Measurements from ENCODE around the gene NKX6-1.

The NKX6-1 gene

GRCh38 chr4:84498935-84499623 lies at the start of gene NKX6-1:
Gene NKX6-1 (minus strand): TSS chr4:84499292. CDS start chr4:84498228, 1,064 bp downstream.
- peak within 1 kb of the TSS; percentile 47 for H3K4me3 ChIP-seq (ENCODE audit: low read depth, low read length)
- TF ChIP-seq CTCF (IDR thresholded peaks at IDR 0.05; ENCODE audit: control insufficient read depth, extremely low read depth, insufficient read depth), result no peak
- DNase-seq (ENCODE audit: low read depth), result peak; percentile 17

GRCh38 chr4:84547211-84547610 lies 48.1 kb upstream of the NKX6-1 start:
- no peak for TF ChIP-seq CTCF (IDR thresholded peaks at IDR 0.05; ENCODE audit: control insufficient read depth, extremely low read depth, insufficient read depth)
- no peak for DNase-seq (ENCODE audit: low read depth)

GRCh38 chr4:84545093-84545492 lies 46.0 kb upstream of the NKX6-1 start:
- H3K4me3 ChIP-seq (ENCODE audit: low read depth, low read length), result no peak overlapping the region
- DNase-seq (ENCODE audit: low read depth), result no peak
- TF ChIP-seq CTCF (IDR thresholded peaks at IDR 0.05; ENCODE audit: control insufficient read depth, extremely low read depth, insufficient read depth), result no peak

More at GRCh38 chr4:84547211-84547610, 48.1 kb upstream of the NKX6-1 start:
- H3K4me3 ChIP-seq (ENCODE audit: low read depth, low read length), result no peak overlapping the region

GRCh38 chr4:84535901-84536300 lies 36.8 kb upstream of the NKX6-1 start:
- TF ChIP-seq CTCF (IDR thresholded peaks at IDR 0.05; ENCODE audit: control insufficient read depth, extremely low read depth, insufficient read depth), result no peak
- no peak overlapping the region for H3K4me3 ChIP-seq (ENCODE audit: low read depth, low read length)
- DNase-seq (ENCODE audit: low read depth), result no peak

- TF ChIP-seq CTCF (IDR thresholded peaks at IDR 0.05; ENCODE audit: control insufficient read depth, extremely low read depth, insufficient read depth), result no peak
- no peak overlapping the region for H3K4me3 ChIP-seq (ENCODE audit: low read depth, low read length)
- DNase-seq (ENCODE audit: low read depth), result no peak
Observed at GRCh38 chr4:84531689-84532088, 32.6 kb upstream of the NKX6-1 start.

GRCh38 chr4:84530871-84531270 lies 31.8 kb upstream of the NKX6-1 start:
- TF ChIP-seq CTCF (IDR thresholded peaks at IDR 0.05; ENCODE audit: control insufficient read depth, extremely low read depth, insufficient read depth), result no peak
- peak; percentile 53 for DNase-seq (ENCODE audit: low read depth)

GRCh38 chr4:84530454-84530853 lies 31.4 kb upstream of the NKX6-1 start:
- H3K4me3 ChIP-seq (ENCODE audit: low read depth, low read length), result no peak overlapping the region
- TF ChIP-seq CTCF (IDR thresholded peaks at IDR 0.05; ENCODE audit: control insufficient read depth, extremely low read depth, insufficient read depth), result no peak
- DNase-seq (ENCODE audit: low read depth), result no peak

More at GRCh38 chr4:84530871-84531270, 31.8 kb upstream of the NKX6-1 start:
- H3K4me3 ChIP-seq (ENCODE audit: low read depth, low read length), result no peak overlapping the region

Data from LNCaP clone FGC (cell line).